SKM-1 treated with dmso at 0.1 percent for 144 hours (cell line): Measurements from ENCODE around the gene EML1.
A peak's percentile ranks its signal among the peaks of the same experiment; 100 is the strongest.

Experiments used
- DNase-seq: peaks from one replicate; lab custom pipeline; 2025; ENCODE audit not compliant: unreplicated experiment; lab: John Stamatoyannopoulos, UW

The EML1 gene

GRCh38 chr14:99952453-99952852 lies 159.2 kb downstream of the EML1 start:
- no peak for DNase-seq

- no peak for DNase-seq
Observed at GRCh38 chr14:99955826-99956455, 162.7 kb downstream of the EML1 start.

GRCh38 chr14:99958380-99958779 lies 165.2 kb downstream of the EML1 start:
- no peak for DNase-seq

- no peak for DNase-seq
Observed at GRCh38 chr14:99961826-99962518, 168.8 kb downstream of the EML1 start.

GRCh38 chr14:99964979-99965378 lies 171.8 kb downstream of the EML1 start:
- DNase-seq: no peak

GRCh38 chr14:99966037-99966835 lies 173.0 kb downstream of the EML1 start:
- no peak for DNase-seq

- no peak for DNase-seq
Observed at GRCh38 chr14:99966912-99967311, 173.7 kb downstream of the EML1 start.

- DNase-seq: no peak
Observed at GRCh38 chr14:99968191-99968920, 175.1 kb downstream of the EML1 start.

GRCh38 chr14:99968941-99969340 lies 175.7 kb downstream of the EML1 start:
- no peak for DNase-seq

GRCh38 chr14:99969673-99970322 lies 176.6 kb downstream of the EML1 start:
- DNase-seq: no peak

GRCh38 chr14:99971087-99971940 lies 178.1 kb downstream of the EML1 start:
- peak; percentile 71 for DNase-seq

GRCh38 chr14:99971941-99972747 lies 178.9 kb downstream of the EML1 start:
- DNase-seq: no peak

GRCh38 chr14:99972748-99973466 lies 179.7 kb downstream of the EML1 start:
- no peak for DNase-seq

GRCh38 chr14:99975190-99975589 lies 182.0 kb downstream of the EML1 start:
- no peak for DNase-seq

GRCh38 chr14:99976021-99976420 lies 182.8 kb downstream of the EML1 start:
- DNase-seq: no peak

- no peak for DNase-seq
Observed at GRCh38 chr14:99976681-99977080, 183.5 kb downstream of the EML1 start.

- DNase-seq: no peak
Observed at GRCh38 chr14:99980299-99980698, 187.1 kb downstream of the EML1 start.

- no peak for DNase-seq
Observed at GRCh38 chr14:99981806-99982205, 188.6 kb downstream of the EML1 start.
